Measurements from ENCODE around the gene BRD9.
"Not testable (repeated sequence)": the region's sequence is repeated elsewhere in the genome, so short reads cannot be mapped to it uniquely, and the experiment has no call there.

Gene BRD9

DNA sequence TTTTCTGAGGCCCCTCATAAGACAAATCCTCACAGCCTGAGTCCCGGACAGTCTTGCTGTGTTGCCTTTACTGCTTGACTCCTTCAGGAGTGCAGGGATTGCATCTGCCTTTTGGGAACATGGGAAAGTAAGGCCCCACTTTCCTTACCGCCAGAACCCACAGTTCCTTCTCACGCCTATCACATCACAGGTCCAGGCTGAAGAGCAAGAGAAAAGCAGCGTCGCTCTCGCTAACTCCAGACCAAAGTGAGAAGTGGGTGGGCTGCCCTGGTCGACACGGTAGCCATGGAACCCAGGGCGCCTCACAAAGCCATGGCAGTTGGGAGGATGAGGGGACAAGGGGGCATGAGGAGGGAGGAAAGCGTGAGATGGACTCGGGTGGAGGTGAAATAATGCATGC lies 33.9 kb downstream of the BRD9 start:
- DNase-seq (ENCODE audit: low read depth in 3 of 3), result no peak

DNA sequence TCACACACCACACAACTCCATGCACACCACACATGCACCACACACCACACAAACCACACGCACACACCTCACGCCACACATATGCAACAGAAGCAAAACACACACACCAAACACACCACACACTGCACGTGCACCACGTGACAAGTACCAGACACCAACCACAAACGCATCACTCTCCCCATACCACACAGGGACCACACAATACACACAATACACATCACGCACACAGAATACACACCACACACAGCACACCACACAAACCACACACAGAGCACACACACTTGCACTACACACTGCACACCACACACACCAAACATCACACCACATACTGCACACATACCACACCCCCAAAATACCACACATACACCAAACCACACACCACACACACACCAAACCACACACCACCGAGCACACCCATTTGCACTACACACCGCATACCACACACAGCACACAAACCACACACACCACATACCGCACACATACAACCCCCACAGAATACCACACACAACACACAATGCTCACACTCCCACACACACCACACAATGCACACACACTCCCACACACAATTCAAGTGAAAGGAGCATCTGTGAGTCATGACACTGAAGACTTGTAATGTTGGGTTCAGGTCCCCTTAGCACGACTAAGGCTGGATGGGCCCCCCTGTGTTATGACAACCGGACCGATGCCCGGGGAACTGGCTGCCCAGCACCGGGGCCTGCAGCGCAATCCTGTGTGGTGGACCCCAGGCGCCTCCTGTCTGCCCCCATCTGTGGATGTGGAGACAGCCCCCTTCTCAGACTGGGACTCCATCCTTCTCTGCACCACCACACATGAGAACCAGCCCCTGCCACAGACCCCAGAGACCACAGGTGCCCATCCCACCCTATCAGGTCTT lies 35.8 kb downstream of the BRD9 start:
- no peak for DNase-seq (ENCODE audit: low read depth in 3 of 3)

DNA sequence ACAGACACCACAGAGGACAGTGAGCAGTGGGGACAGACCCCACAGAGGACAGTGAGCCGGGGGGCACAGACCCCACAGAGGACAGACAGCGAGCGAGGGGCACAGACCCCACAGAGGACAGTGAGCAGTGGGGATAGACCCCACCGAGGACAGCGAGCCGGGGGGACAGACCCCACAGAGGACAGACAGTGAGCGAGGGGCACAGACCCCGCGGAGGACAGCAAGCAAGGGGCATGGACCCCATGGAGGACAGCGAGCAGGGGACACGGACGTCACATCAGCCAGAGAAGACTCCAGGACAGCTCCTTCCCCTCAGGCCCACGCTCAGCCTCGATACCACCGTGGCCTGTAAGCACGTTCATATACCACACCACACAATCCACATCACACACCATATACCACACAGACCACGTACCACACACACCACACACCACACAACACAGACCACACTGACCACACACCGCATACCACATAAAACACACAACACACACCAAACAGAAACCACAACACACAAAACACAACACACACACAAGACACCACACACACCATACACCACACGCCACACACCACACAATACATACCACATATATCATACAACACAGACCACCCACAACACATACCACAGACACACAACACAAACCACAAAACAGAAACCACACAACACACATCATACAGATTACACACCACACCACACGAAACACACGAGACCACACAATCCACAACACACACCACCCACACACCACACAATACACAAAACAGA lies 36.6 kb downstream of the BRD9 start:
- no peak for DNase-seq (ENCODE audit: low read depth in 3 of 3)

DNA sequence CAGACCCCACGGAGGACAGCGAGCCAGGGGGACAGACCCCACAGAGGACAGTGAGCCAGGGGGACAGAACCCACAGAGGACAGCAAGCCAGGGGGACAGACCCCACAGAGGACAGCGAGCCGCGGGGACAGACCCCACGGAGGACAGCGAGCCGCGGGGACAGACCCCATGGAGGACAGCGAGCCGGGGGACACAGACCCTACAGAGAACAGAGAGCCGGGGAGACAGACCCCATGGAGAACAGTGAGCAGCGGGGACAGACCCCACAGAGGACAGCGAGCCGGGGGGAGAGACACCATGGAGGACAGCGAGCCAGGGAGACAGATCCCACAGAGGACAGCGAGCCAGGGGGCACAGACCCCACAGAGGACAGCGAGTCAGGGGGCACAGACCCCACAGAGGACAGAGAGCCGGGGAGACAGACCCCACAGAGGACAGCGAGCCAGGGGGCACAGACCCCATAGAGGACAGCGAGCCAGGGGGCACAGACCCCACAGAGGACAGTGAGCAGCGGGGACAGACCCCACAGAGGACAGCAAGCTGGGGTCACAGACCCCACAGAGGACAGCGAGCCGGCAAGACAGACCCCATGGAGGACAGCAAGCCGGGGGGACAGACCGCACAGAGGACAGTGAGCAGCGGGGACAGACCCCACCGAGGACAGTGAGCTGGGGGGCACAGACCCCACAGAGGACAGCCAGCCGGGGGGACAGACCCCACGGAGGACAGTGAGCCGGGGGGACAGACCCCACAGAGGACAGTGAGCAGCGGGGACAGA lies 37.4 kb downstream of the BRD9 start:
- no peak for DNase-seq (ENCODE audit: low read depth in 3 of 3)

DNA sequence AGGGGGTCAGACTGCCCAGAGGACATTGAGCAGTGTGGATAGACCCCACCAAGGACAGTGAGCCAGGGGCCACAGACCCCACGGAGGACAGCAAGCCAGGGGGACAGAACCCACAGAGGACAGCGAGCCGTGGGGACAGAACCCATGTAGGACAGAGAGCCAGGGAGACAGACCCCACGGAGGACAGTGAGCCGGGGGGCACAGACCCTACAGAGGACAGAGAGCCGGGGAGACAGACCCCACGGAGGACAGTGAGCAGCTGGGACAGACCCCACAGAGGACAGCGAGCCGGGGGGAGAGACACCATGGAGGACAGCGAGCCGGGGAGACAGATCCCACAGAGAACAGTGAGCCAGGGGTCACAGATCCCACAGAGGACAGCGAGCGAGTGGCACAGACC lies 38.4 kb downstream of the BRD9 start:
- DNase-seq (ENCODE audit: low read depth in 3 of 3), result no peak

DNA sequence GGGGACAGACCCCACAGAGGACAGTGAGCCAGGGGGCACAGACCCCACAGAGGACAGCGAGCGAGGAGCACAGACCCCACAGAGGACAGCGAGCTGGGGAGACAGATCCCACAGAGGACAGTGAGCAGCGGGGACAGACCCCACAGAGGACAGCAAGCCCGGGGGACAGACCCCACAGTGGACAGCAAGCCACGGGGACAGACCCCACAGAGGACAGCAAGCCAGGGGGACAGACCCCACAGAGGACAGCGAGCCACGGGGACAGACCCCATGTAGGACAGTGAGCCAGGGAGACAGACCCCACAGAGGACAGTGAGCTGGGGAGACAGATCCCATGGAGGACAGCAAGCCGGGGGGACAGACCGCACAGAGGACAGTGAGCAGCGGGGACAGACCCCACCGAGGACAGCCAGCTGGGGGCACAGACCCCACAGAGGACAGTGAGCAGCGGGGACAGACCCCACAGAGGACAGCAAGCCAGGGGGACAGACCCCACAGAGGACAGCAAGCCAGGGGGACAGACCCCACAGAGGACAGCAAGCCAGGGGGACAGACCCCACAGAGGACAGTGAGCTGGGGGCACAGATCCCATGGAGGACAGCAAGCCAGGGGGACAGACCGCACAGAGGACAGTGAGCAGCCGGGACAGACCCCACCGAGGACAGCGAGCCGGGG lies 39.0 kb downstream of the BRD9 start:
- DNase-seq (ENCODE audit: low read depth in 3 of 3), result not testable (repeated sequence)

DNA sequence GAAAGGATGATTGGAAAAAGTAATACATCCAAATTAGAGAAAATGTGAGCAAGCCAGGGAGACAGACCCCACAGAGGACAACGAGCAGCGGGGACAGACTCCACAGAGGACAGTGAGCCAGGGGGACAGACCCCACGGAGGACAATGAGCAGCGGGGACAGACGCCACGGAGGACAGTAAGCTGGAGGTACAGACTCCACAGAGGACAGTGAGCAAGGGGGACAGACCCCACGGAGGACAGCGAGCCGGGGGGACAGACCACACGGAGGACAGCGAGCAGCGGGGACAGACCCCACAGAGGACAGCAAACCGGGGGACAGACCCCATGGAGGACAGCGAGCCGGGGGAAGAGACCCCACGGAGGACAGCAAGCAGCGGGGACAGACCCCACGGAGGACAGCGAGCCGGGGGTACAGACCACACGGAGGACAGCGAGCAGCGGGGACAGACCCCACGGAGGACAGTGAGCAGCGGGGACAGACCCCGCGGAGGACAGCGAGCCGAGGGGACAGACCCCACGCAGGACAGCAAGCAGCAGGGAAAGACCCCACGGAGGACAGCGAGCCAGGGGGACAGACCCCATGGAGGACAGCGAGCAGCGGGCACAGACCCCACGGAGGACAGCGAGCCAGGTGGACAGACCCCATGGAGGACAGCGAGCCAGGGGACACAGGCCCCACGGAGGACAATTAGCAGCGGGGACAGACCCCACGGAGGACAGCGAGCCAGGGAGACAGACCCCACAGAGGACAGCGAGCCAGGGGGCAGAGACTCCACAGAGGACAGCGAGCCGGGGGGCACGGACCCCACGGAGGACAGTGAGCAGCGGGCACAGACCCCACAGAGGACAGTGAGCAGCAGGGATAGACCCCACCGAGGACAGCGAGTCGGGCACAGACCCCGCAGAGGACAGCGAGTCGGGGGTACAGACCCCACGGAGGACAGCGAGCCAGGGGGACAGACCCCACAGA lies 39.9 kb downstream of the BRD9 start:
- no peak for DNase-seq (ENCODE audit: low read depth in 3 of 3)

DNA sequence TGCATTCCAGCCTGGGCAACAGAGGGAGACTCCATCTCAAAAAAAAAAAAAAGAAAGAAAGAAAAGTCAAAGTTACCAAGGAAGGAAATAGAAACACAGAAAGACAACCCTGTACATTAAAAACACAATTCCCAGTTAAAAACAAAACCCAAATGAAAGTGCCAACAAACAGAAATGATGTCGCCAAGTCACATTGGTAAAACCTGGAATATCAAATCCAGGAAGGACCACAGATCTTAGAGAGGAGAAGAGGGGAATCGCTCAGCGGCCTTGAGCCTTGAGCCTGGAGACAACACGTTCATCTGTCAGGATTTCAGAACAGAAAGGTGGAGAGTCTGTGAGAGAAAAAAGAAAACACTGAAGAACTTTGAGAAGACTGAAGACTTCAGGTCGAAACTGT lies 40.6 kb downstream of the BRD9 start:
- no peak for DNase-seq (ENCODE audit: low read depth in 3 of 3)

DNA sequence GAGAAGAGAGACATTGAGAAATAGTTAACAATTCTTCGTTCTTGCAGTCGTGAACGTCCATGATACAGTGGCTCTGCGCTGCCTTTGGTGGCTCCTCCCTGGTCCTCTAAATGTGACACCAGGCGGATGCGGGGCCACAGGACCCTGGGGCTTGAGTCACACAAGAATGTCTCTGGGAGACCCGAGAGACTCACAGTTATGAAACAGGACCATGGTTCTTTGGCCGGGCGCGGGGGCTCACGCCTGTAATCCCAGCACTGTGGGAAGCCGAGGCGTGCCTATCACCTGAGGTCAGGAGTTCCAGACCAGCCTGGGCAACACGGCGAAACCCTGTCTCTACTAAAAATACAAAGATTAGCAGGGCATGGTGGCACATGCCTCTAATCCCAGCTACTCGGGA lies 41.0 kb downstream of the BRD9 start:
- no peak for DNase-seq (ENCODE audit: low read depth in 3 of 3)

DNA sequence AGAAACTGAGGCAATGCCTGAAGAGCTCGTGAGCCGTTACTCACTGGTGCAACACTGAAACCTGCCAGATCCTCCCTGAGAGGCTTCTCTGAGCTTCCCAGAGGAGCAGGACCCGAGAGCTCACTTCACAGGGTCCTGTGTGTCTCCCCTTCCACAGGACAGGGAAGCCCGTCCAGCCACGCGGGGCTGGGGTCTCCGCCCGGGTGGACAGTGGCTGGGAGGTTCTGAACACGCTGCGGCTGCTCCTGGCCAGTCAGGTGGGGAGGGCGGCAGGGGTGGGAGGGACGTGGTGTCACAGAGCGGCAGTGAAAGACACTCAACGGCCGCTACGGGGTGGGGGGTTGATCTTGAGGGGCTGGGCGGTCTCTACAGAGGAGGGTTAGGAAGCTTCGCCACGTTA lies 41.5 kb downstream of the BRD9 start:
- DNase-seq (ENCODE audit: low read depth in 3 of 3), result no peak

DNA sequence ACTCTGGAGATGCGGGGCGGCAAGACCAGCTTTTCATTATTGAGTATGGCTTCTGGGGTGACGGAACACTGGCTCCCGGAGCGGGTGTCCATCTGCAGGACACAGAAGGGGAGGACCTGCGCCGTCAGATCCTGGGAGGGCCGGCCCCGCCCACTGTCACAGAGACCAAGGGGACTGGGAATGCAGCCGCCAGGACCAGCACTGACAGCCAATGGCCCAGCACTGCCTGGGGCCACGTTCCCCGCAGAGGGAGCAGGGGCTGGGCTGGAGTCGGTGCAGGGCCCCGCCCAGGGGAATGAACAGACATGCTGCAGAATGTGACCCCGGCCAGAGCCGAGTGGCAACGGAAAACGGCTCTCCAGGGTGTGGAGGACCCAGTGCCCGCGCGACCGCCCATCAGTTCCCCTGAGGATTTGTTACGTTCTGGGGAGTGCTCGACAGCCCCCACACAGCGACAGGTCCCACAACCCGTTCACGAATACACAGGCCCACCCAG lies 42.0 kb downstream of the BRD9 start, which contains the start of gene ZDHHC11:
Gene ZDHHC11, minus strand, starts transcription at position 476 of the 496 bp plus-strand sequence. Its CDS starts 384 bp downstream, at position 92.
- DNase-seq (ENCODE audit: low read depth in 3 of 3), result no peak

DNA sequence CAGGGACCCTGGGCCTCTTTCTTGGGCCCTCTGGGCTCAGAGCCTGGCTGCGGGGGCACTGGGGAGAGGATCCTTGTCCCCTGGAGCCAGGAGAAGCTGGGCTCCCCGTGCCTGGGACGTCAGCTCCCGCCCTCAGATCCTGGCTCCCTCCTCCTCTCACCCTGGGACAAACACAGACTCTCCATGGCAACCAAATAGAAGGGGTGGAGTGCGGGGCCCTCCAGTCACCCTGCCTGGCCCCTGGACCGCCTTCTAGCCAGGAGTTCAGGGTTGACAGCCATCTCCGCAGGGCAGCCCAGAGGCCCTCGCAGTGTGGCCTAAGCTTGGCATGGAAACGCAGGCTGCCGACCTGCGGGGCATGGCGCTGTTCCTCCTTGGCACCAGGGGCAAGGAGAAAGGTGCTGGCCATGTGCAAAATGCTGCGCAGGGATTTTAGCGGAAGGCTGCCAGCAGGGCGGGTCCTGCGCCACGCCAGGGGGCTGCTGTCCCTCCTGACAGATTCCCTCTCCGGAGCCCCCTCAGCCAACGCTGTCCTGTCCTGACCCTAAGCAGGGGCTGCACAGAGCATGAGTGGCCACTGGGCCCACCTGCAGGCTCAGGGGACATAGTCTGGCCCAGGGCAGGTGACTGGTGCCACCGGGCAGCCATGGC lies 42.8 kb downstream of the BRD9 start:
- no peak for DNase-seq (ENCODE audit: low read depth in 3 of 3)

DNA sequence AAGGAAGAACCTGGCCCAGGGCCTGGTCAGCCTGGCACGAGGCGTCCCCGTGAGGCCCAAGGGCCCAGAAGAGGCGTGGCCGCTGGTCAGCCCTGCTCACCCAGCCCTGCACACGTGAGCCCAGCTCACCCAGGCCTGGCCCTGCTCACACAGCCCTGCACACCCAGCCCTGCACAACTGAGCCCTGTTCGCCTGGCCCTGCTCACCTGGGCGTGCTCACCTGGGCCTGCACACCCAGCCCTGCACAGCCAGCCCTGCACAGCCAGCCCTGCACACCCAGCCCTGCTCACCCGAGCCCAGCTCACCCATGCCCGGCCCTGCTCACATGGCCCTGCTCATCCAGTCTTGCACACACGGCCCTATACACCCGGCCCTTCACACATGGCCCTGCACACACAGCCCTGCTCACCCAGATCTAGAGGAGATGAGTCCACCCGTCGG lies 43.9 kb downstream of the BRD9 start:
- no peak for DNase-seq (ENCODE audit: low read depth in 3 of 3)

DNA sequence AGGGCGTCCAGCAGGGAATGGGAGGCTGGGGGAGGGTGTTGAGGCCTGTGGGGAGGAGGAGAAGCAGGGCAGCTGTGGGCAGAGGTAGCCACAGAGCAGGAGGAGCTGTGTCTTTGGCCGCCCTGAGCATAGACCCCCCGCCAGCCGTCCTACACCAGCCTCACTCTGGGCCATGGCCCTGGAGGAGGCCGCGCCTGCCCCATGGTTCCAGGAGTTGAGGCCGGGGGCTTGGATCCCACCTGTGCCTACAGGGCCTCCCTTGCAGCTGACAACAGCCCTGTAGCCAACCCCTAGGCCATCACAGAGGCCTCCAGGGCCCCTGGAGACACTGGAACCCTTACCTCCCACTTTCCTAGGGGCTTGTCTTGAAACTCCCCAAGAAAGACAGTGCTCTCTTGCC lies 44.9 kb downstream of the BRD9 start:
- not testable (repeated sequence) for DNase-seq (ENCODE audit: low read depth in 3 of 3)

DNA sequence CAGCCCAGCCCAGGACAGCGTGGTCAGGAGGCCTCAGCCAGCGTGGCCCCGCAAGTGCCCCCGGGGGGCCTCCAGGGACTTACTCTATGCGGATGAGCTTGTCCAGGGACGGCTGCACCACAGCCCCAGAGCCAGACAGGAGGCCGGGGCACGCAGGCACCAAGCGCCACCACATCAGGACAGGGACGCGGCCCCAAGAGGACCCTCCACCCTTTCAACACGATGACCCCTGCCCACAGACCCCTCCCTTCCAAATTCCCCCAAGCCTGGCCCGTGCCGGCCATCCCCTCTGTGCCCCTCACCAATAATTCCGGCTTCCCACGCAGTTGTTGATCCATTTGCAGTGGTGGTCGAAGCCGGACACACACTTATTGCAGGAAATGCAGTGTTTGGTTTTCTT lies 45.4 kb downstream of the BRD9 start:
- not testable (repeated sequence) for DNase-seq (ENCODE audit: low read depth in 3 of 3)

DNA sequence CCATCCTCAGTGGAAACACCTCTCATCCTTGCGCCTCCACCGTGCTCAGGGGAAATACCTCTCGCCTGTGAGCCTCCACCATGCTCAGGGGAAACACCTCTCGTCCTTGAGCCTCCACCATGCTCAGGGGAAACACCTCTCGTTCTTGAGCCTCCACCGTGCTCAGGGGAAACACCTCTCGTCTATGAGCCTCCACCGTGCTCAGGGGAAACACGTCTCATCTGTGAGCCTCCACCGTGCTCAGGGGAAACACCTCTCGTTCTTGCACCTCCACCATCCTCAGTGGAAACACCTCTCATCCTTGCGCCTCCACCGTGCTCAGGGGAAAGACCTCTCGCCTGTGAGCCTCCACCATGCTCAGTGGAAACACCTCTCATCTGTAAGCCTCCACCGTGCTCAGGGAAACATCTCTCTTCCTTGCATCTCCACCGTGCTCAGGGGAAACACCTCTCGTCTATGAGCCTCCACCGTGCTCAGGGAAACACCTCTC lies 46.0 kb downstream of the BRD9 start:
- DNase-seq (ENCODE audit: low read depth in 3 of 3), result not testable (repeated sequence)

DNA sequence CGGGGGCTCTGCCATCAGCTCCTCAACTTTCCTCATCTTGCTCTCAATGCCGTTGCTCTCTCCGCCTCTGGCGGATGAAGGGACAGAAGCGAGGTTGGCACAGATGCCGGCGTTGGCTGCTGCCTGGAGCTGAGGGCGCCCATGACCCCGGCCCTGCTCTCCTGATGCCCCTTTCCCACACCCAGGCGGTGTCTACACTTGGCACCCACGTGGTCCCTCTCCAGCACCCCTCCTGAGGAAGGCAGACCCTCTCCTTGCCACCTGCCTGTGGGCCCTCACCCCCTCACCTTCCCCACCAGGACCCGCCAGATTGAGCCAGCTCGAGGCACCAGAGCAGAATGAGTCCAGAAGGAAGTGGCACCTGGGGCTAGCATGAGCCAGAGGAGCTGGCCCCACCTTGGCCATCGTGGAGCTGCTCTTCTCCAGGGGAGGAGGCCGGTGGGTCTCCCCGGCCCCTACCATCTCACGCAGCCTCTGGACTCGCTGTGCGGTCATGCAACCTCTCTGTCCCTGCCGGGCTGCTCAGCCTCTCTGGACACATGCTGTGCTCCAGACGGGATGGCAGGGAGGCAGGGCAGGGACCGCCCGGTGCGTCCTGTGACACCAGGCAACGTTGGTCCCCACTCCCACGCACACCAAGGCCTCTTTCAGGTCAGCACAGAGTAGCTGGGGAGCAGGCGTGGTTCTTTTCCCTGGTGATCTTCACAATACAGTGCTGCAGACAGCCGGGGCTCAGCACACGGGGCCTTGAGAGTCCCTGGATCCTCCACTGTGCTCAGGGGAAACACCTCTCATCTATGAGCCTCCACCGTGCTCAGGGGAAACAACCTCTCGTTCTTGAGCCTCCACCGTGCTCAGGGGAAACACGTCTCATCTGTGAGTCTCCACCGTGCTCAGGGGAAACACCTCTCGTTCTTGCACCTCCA lies 46.7 kb downstream of the BRD9 start:
- not testable (repeated sequence) for DNase-seq (ENCODE audit: low read depth in 3 of 3)

DNA sequence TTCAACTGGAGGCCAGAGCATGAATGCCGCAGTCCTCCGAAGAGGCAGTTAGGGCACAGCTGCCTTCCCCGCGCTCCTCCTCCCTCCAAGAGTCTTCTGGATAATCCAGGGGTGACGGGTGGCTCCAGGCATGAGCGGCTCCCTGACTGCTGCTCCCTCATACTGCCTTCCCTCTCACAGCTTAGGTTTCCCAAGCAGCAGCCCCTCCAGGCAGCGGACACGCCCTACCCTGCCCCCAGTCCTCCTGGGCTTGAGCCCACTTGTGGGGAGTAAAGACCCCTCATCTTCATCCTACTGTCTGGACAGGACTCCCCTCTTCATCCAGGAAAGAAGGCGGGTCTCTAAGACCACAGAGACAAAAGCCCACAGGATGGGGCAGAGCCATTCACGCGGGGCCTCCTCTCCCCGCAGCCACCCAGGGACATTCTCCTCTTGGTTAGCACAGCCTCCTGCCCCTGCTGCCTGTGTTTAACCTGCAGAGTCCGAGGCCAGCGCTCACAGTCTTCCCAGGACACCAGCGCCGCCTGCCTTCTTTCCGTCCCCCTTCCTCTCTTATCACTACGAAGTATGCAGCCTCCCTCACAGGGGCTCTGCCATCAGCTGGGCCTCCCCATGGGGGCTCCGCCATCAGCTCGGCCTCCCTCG lies 47.4 kb downstream of the BRD9 start:
- not testable (repeated sequence) for DNase-seq (ENCODE audit: low read depth in 3 of 3)
